Measurements from ENCODE around the gene NOPCHAP1.
"Not testable (repeated sequence)": the region's sequence is repeated elsewhere in the genome, so short reads cannot be mapped to it uniquely, and the experiment has no call there.

NOPCHAP1 gene, protein sequence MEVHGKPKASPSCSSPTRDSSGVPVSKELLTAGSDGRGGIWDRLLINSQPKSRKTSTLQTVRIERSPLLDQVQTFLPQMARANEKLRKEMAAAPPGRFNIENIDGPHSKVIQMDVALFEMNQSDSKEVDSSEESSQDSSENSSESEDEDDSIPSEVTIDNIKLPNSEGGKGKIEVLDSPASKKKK

DNA sequence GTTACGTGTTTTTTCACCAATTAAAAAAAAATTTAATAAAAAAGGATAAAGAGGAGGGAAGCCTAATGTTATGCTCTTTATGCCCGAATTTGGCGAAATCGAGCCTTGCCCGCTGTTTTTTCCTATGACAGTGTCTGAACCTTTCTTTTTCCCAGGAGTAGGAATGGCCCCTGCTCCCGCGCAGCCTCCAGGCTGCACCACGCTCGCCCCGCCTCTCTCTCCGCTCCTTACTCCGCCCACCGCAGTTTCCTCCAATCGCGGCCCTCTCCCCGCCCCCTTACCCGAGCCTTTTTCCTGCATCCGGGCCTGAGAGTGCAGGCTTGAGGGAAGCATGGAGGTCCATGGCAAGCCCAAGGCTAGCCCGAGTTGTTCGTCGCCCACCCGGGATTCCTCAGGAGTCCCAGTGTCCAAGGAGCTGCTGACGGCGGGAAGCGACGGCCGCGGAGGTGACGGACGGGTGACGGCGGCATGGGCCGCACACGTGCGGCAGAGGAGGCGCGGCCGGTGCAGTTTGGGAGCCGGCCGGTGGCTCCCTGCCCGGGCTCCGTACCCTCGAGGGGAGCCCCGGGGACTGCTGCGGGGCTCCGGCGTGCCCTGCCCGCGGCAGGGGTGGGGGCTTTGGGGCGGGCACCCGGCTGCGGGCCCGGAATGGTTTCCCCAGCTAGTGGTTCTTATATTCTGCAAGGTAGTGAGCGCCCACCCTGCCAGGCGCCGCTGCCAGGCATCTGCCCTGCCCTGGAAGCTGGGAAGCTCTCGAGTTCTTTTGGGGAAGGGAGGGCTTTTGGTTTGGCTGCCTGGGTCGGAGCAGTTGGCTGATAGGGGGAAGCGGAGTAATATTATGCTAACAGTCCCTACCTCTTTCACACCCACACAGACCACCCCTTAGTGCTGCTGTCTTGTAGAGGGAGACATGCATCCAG is at the start of gene NOPCHAP1:
NOPCHAP1 (plus strand) TSS at position 295 of the 920 bp plus-strand sequence; CDS start at position 332, 37 bp downstream.
- DNase-seq = peak; percentile 69

DNA sequence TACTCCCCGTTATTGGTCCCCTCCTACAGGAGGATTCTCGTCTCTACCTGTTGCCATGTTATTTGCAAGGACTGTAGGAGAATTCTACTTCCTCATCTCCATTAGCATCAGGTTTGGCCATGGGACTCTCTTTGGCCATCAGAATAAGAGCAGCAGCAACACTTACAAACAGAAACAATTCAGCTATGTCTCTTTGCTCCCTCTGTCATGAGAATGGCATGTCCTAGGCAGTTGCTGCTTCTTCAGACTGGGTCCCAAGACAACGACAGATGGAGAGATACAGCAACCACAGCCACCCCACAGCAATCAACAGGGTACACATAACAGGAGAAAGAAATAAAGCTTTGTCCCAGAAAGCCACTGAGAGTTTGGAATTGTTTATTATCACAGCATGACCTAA is 47.7 kb upstream of the NOPCHAP1 start:
- no peak for DNase-seq

DNA sequence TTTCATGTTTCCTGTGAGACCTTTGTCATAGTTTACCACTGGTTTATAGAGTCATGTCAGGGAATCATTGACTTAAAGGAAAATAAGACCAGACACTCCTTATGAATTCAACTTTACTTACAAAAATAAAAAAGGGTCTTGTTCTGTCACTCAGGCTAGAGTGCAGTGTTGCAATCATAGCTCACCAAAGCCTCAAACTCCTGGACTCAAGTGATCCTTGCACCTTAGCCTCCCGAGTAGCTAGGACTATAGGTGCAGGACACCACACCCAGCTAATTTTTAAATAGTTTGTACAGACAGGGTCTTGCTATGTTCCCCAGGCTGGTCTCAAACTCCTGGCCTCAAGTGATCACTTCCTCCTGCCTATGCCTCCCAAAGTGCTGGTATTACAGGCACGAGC is 47.0 kb upstream of the NOPCHAP1 start:
- DNase-seq = no peak

DNA sequence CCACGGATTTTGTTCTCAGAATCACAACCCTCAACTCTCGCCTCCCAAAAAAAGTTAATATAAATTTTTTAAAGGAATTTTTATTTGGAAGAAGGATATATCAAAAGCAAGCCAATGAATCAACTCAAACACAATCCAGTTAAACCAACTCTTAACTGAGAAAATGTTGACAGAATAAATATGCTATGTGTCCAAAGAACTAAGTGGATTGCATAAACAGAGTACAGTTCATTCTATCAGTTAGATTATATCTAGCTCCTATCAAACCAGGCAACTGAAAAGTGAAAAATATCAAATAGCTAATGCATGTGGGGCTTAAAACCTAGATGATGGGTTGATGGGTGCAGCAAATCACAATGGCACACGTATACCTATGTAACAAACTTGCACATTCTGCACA is 44.7 kb upstream of the NOPCHAP1 start:
- DNase-seq = no peak

DNA sequence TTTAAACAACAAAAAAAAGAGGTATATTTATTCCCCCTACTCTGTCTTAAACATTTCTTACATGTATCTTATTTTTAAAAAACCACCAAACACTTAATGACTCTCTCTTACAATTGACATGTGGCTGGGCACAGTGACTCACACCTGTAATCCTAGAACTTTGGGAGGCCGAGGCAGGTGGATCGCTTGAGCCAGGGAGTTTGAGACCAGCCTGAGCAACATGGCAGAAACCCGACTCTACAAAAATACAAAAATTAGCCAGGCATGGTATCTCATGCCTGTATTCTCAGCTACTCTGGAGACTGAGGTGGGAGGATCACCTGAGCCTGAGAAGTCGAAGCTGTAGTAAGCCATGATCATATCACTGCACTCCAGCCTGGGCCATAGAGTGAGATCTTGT is 44.0 kb upstream of the NOPCHAP1 start:
- DNase-seq = no peak

- not testable (repeated sequence) for DNase-seq
Measured at GRCh38 chr12:104943401-104943800, 42.7 kb upstream of the NOPCHAP1 start.

DNA sequence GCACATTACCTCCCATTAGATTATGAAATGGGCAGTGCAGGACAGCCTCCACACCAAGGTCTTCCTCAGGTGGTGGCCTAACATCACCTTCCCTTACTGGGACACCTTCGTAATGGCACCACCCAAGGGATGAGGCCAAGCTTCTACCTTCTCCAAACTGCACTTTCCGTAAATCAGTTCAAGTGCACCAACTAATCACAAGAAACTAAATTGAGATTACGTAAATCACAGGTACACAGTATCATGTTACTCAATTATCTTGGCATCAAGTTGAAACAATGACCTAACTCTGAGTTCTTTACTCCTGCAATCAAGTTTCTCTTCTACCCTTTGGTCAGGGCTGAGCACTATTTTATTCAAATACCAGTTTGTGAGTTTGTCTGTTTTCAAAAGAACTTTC is 41.9 kb upstream of the NOPCHAP1 start:
- no peak for DNase-seq

GRCh38 chr12:104948716-104949115 is 37.4 kb upstream of the NOPCHAP1 start:
- not testable (repeated sequence) for DNase-seq

- DNase-seq = no peak
Measured at GRCh38 chr12:104951759-104952509, 34.2 kb upstream of the NOPCHAP1 start.

GRCh38 chr12:104952816-104953215 is 33.3 kb upstream of the NOPCHAP1 start:
- no peak for DNase-seq

- DNase-seq = no peak
Measured at GRCh38 chr12:104953323-104953722, 32.8 kb upstream of the NOPCHAP1 start.

- no peak for DNase-seq
Measured at GRCh38 chr12:104955703-104956102, 30.4 kb upstream of the NOPCHAP1 start.

DNA sequence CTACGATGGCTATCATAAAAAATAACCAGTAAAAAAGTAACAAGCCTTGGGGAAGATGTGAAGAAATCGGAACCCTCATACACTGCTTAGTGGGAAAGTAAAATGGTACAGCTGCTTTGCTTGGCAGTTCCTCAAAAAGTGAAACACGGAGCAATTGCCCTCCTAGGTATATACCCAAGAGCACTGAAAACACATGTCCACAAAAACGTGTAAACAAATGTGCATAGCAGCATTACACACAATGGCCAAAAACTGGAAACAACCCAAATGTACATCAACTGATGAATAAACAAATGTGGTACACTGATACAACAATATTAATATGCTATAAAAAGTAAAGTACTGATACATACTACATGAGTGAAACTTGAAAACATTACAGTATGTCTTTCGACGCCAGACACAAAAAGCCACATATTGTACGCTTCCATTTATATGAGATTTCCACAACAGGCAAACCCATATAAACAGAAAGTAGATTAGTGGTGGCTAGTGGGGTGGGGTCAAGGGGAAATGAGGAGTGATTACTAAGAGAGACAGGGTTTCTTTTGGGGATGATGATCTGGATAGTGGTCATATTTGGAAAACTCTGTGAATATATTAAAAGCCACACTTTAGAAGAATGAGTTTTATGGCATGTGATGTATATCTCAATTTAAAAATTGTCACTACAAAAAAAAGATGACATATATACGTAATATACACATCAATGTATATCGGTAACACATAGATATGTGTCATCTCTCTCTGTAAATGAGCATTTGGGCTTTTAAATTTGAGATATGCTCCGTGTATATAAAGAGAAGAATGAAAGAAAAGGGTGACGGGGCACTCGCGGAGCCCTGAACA is 29.0 kb upstream of the NOPCHAP1 start:
- no peak for DNase-seq

DNA sequence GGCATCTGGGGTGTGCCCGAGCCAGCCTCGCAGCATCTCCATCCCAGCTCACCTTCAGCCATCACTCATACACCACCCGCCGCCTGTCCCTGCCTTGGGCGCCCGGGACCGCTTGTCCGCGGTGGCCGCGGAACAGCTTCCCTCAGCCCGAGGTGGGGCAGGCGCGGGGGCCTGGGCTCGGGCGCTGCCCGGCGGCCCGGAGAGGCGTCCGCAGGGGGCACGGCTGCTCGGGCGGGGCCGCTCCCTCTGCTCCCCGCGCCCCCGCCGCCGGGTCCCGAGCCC is 28.5 kb upstream of the NOPCHAP1 start:
- DNase-seq = no peak

DNA sequence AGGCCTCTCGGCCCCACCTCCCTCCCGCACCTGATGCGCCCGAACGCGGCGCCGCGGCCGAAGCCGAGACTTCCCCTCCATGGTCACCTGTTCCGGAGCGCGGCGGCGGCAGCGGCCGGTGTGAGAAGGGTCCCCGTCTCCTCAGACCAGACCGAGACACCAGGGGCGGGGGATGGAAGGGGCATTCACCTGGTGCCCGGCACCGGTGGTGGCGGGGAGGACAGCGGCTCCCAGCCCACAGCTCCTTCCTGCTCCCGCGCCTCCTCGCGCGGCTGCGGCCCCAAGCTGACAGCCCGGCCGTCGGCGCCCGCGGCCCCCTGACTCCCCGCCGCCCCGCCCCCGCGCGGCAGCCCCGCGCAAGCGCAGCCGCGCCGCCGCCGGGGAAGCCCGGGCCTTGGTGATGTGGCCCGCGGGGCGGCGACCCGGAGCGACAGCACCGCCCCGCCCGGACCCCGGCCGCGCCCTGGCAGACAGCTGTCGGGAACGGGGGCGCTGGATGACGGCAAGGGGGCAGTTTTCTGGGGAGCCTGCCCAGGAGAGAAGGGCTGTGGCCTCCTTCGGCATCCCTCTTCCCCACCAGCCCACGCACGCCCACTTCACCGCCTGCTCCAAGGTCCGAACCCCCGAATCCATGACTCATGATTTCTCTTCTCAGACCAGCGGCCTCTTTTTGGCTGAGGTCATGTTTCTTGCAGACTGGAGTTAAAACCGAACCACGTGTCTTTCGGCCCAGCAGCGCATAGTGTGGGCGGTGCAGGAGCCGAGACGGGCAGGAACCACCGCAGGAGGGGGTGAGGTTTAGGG is 27.9 kb upstream of the NOPCHAP1 start, which contains the start of gene SLC41A2:
SLC41A2 (minus strand) TSS at position 290 of the 804 bp plus-strand sequence. CDS start 29,763 bp downstream, outside the sequence.
- DNase-seq = peak; percentile 47

GRCh38 chr12:104958805-104959334 is 27.2 kb upstream of the NOPCHAP1 start:
- DNase-seq = no peak

- no peak for DNase-seq
Measured at GRCh38 chr12:104959335-104959841, 26.7 kb upstream of the NOPCHAP1 start.

DNA sequence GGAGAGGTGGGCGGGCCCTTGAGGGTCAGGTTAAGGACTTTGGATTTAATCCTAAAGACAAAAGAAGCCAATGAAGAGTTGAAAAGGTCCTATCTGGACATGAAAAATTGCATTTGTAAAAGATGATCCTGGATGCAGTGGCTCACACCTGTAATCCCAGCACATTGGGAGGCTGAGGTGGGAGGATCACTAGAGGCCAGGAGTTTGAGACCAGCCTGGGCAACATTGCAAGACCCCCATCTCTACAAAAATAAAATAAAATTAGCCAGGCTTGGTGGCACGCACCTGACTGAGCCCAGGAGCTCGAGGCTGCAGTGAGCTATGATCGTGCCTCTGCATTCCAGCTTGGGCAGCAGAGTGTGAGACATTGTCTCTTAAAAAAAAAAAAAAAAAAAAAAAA is 25.7 kb upstream of the NOPCHAP1 start:
- no peak for DNase-seq

DNA sequence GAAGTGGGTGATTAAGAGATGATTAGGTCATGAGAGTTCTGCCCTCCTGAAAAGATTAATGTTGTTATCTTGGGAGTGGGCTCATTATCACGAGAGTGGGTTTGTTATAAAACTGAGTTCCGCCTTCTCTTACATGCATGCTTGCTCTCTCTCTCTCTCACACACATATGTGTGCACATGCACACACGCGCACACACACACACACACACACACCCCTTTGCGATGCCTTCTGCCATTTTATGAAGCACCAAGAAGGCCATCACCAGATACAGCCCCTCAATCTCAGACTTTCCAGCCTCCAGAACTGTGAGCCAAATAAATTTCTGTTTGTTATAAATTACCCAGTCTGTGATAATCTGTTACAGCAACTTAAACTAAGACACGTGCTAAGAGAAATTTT is 22.4 kb upstream of the NOPCHAP1 start:
- no peak for DNase-seq

DNA sequence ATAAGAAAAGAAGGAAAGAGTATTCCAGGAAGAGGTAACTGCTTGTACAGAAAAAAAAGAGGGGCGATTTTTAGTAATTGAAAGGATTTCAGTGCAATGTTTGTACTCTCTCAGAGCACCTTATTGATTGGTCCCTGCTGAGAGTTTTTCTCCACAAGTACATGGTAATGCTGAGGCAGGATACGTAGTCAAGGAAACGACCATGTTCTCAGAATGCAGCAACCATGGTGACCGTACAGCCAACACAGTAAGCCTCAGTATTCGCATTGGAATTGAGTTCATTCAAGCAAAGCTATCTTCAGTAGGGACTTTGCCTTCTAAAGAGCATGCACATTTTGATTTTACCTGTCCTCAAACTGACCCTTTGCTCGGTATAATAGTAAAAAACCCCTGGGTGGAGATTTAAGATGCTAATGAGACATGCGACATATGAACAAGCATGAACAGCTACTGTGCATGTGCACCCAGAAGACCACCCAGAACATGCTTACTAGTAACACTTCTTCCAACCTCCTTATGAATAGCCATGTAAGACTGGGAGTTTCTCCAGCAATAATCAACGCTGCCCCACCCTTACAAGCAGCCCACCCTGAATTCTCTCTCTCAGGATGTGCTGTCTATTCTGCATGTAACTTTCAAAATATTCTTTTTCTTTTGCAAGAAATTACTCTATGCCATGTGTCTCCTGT is 21.8 kb upstream of the NOPCHAP1 start:
- DNase-seq = no peak

DNA sequence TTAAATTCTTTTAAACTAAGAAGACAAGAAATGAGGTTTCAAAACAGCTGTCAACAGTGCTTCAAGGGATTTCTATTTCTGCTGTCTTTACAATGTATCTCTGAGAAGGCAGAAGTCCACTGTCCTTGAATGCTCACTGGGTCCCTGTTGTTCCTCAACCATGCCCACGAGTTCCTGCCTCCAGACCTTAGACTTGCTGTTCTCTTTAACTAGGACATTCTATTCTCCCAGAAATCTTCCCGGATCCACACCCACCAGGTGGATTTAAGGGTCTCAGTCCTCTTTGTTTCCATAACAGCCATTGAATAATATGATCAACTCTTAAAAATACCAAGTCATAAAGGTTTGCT is 21.3 kb upstream of the NOPCHAP1 start:
- no peak for DNase-seq

Data from amniotic stem cell (primary cell).